Measurements from ENCODE around the gene ARL5C.
"Not testable (repeated sequence)": the region's sequence is repeated elsewhere in the genome, so short reads cannot be mapped to it uniquely, and the experiment has no call there.

The ARL5C gene

DNA sequence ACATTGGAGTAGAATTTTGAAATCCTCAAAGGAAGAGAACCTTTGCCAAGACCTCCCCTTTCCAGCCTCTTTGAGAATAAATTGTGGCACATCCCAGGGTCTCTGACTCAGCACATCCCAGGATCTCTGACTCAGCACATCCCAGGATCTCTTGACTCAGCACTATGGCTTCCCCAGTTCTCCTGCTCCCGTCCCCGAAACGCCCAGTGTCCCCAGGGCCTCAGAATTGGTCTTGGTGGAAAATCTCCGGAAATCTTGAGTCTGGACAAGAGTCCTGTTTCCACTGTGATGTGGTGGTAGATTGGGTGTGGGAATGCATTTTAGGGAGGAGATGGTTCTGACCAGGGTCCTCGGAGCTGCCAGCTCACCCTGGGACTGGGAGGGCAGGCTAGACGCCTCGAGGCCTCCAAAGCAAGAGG is 33.8 kb downstream of the ARL5C start:
- TF ChIP-seq POLR2A (IDR thresholded peaks at IDR 0.05; ENCODE audit: low read depth, low read length) (no peak), TAF1 (IDR thresholded peaks at IDR 0.05; ENCODE audit: borderline replicate concordance, low read depth, low read length) (no peak), POLR2AphosphoS5 (IDR thresholded peaks at IDR 0.05; ENCODE audit: low read depth, low read length) (no peak)
- FAIRE-seq, result no peak
- no peak for DNase-seq (ENCODE audit: insufficient read length)

DNA sequence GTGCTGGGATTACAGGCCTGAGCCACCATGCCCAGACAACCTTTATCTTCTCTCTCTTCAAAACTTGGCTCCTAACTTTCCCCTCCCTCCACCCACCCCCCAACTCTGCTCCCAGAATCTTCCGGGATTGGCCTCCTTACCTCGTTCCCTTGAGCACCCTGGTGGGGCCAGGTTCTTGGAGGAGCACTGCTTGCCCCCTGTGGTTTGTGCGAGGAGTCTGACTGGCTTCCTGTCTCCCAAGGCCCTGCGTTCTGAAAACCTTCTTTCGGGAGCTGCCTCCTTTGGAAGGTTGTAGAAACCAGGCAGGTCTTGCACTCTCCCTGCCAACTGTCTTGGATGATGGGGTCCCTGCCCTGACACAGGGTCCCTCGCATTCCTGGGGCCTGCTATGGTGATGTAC is 34.3 kb downstream of the ARL5C start:
- TF ChIP-seq TAF1 (IDR thresholded peaks at IDR 0.05; ENCODE audit: borderline replicate concordance, low read depth, low read length) (no peak), POLR2AphosphoS5 (IDR thresholded peaks at IDR 0.05; ENCODE audit: low read depth, low read length) (no peak), POLR2A (IDR thresholded peaks at IDR 0.05; ENCODE audit: low read depth, low read length) (no peak)
- FAIRE-seq (no peak), DNase-seq (ENCODE audit: insufficient read length) (no peak)

DNA sequence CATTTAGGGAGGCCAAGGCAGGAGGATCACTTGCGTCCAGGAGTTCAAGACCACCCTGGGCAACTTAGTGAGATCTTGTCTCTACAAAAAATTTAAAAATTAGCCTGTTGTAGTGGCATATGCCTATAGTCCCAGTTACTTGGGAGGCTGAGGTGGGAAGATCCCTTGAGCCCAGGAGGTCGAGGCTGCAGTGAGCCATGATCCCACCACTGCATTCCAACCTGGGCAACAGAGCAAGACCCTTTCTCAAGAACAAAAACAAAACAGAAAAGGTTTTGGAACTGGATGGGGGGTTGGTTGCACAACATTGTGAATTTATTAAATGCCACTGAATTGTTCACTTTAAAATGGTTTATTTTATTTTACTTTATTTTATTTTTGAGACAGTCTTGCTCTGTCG is 35.8 kb downstream of the ARL5C start:
- TF ChIP-seq POLR2A (IDR thresholded peaks at IDR 0.05; ENCODE audit: low read depth, low read length), result no peak
- no peak for TF ChIP-seq POLR2AphosphoS5 (IDR thresholded peaks at IDR 0.05; ENCODE audit: low read depth, low read length)
- TF ChIP-seq TAF1 (IDR thresholded peaks at IDR 0.05; ENCODE audit: borderline replicate concordance, low read depth, low read length), result no peak
- no peak for FAIRE-seq
- DNase-seq (ENCODE audit: insufficient read length), result no peak

DNA sequence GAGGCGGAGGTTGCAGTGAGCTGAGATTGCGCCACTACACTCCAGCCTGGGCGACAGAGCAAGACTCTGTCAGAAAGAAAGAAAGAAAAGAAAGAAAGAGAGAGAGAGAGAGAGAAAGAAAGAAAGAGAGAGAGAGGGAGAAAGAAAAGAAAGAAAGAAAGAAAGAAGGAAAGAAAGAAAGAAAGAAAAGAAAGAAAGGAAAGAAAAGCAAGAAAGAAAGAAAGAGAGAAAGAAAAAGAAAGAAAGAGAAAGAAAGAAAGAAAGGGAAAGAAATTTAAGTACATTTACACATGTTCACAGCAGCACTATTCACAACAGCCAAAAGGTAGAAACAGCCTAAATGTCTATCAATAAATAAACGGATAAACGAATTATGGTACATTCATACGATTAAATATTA is 36.4 kb downstream of the ARL5C start:
- DNase-seq (ENCODE audit: insufficient read length); FAIRE-seq: not testable (repeated sequence)

DNA sequence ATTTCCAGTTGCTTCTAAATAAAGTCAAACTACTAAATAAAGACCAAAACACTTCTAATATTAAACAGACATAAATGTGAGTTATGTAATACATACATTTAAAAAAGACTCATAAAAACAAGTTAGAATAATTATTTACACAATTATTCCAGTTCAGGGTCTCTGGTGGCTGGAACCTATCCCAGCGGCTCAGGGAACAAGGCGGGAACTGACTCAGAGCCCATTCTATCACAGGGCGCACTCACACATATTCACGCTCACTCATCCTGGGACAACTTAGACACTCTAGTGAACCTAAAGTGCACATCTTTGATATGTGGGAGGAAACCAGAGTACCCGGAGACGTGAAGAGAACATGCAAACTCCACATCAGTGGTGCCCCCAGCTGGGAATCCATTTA is 39.5 kb downstream of the ARL5C start:
- DNase-seq (ENCODE audit: insufficient read length) (no peak), FAIRE-seq (no peak)
- TF ChIP-seq POLR2AphosphoS5 (IDR thresholded peaks at IDR 0.05; ENCODE audit: low read depth, low read length) (no peak), POLR2A (IDR thresholded peaks at IDR 0.05; ENCODE audit: low read depth, low read length) (no peak), TAF1 (IDR thresholded peaks at IDR 0.05; ENCODE audit: borderline replicate concordance, low read depth, low read length) (no peak)

DNA sequence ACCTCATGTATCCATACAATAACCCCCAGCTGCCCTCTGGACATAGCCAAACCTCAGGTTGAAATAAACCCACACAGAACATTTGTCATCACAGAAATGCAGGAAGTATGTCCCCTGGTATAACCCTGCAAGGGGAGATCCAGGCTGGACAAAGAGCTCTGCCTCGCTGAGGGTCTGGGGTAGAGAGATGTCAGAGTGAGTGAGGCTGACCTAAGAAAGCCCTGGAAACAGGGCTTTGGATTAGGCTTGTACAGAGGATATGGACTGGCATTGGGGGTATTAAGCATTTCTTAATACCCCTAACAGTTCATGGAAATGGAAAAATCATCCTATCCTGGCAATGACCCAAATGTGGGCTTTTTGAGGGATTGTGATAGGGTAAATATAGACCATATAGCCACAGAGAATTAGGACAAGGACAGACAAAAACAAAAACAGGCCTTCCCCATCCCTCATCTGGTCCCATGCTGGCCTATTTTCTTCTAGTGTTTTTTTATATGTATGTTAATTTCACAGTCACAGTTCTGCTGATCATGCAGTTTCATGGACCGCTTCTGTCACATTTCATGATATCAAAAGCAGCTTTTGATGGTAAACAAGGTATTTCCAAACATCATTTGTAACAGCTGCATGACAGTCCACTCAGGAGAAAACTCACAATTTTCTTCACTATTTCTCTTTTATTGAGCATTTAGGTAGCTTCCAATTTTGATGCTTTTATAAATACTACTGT is 40.7 kb downstream of the ARL5C start:
- TF ChIP-seq TAF1 (IDR thresholded peaks at IDR 0.05; ENCODE audit: borderline replicate concordance, low read depth, low read length) (no peak), POLR2A (IDR thresholded peaks at IDR 0.05; ENCODE audit: low read depth, low read length) (no peak), POLR2AphosphoS5 (IDR thresholded peaks at IDR 0.05; ENCODE audit: low read depth, low read length) (no peak)
- FAIRE-seq, result no peak

DNA sequence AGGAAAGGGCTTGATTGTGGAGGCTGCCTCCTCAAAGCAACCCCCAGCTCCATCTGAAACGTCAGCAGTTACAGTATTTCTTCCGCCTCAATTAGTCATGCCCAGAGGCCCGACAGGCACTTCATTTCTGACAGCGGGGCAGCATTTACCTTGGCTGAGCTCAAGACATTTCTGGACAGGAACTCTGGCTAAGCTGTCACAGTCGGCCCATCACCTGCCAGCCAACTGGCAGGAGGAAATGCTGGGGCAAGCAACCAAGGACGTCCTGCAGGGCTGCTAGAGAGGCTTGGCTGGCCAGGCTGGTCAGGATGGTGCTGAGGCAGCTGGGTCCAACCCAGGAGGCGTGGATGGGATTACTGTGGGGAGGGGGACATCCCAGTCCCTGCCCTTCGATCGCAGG is 42.3 kb downstream of the ARL5C start:
- DNase-seq (ENCODE audit: insufficient read length), result no peak
- no peak for TF ChIP-seq POLR2AphosphoS5 (IDR thresholded peaks at IDR 0.05; ENCODE audit: low read depth, low read length)
- no peak for FAIRE-seq

More for the DNA sequence above, 40.7 kb downstream of the ARL5C start:
- no peak for DNase-seq (ENCODE audit: insufficient read length)

DNA sequence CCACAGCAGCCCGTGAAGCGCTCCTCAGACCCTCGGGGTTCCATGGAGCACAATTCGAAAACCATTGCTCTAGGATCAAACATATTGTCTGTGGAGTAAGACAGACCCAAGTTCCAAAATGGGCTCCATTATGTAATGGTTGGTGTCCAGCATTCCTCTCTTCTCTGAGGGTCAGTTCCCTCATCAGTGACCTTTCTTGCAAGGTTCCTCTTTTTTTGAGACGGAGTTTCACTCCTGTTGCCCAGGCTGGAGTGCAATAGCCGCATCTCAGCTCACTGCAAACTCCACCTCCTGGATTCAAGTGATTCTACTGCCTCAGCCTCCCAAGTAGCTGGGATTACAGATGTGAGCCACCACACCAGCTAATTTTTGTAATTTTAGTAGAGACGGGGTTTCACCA is 43.0 kb downstream of the ARL5C start:
- no peak for DNase-seq (ENCODE audit: insufficient read length)
- TF ChIP-seq POLR2A (IDR thresholded peaks at IDR 0.05; ENCODE audit: low read depth, low read length) (no peak), TAF1 (IDR thresholded peaks at IDR 0.05; ENCODE audit: borderline replicate concordance, low read depth, low read length) (no peak), POLR2AphosphoS5 (IDR thresholded peaks at IDR 0.05; ENCODE audit: low read depth, low read length) (no peak)
- no peak for FAIRE-seq

DNA sequence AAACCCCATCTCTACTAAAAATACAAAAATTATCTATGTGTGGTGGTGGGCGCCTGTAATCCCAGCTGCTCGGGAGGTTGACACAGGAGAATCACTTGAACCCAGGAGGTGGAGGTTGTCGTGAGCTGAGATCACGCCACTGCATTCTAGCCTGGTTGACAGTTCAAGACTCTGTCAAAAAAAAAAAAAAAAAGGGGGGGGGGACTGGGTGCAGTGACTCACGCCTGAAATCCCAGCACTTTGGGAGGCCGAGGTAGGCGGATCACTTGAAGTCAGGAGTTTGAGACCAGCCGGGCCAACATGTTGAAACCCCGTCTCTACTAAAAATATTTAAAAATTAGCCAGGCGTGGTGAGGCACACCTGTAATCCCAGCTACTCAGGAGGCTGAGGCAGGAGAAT is 44.0 kb downstream of the ARL5C start:
- not testable (repeated sequence) for FAIRE-seq; DNase-seq (ENCODE audit: insufficient read length)

DNA sequence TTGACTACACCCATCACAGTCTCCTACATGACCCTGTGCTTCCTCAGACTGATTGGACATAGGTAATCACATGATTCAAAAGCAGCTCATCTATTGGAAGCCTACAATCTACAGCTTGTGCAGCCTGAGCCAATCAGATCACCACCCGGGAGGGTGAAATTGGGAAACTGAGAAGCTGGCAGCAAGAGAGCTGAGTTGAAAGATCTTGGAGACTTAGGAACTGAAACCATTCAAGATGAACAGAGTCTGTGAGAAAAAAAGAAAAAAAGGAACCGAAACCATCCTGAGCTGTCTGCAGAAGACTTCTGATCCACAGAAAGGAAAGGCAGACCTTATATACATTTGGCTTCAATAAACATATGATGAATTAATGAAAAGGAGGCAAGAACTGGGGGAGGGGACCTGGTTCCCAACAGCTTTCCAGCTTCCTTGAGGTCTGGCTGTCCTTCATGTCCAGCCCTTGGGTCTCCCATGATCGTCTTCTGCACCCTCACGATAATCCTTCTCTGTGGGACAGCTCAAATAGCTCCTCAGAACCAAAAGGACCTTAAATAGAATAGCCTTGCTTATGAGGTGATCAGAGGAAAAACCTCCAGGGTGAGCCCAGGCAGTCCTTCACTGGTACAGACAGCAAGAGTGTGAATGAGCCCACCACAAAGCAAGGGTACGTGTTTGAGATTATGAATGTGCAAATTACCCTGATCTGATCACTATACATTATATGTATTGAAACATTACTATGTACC is 47.1 kb downstream of the ARL5C start:
- TF ChIP-seq TAF1 (IDR thresholded peaks at IDR 0.05; ENCODE audit: borderline replicate concordance, low read depth, low read length) (no peak), POLR2AphosphoS5 (IDR thresholded peaks at IDR 0.05; ENCODE audit: low read depth, low read length) (no peak), POLR2A (IDR thresholded peaks at IDR 0.05; ENCODE audit: low read depth, low read length) (no peak)
- DNase-seq (ENCODE audit: insufficient read length) (peak; percentile 45), FAIRE-seq (peak; percentile 96)

DNA sequence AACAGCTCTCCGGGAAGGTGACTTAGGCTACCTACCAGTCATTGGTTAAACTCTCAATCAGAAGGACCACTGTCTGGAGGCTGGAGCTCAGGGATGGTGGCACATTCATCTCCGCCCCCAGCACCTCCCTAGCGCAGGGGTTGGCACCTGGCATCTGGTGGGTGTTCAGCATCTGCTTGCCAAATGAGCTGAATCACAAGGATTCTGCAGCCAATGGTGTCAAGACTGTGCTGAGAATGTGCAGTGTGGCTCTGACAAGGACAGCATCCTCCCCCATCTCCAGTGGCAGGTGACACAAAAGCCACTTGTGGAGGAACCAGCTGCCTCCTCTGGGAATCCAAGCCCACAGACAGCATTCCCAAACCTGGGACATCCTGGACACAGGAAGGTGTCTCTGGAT is 49.7 kb downstream of the ARL5C start:
- DNase-seq (ENCODE audit: insufficient read length) (no peak), FAIRE-seq (no peak)

DNA sequence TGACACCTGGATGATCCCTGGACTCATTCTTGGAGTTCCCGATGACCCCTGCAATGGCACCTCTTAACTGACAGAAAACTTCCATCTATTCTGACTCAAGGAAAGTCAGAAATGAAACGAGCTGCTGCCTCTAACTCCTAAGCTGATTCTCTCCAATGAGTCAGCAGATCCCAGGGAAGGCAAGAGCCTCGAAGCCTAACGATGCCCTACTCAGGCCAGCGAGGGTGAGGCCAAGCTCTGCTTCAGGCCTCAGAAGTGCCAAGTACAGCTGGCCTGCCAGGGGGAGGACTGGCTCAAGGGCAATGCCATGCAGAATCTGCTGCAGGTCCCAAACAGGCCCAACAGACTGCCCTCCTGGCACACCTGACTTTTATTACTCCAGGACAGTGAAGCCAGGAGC is 50.8 kb downstream of the ARL5C start:
- DNase-seq (ENCODE audit: insufficient read length) (no peak), FAIRE-seq (no peak)
- TF ChIP-seq POLR2AphosphoS5 (IDR thresholded peaks at IDR 0.05; ENCODE audit: low read depth, low read length), result no peak
- TF ChIP-seq TAF1 (IDR thresholded peaks at IDR 0.05; ENCODE audit: borderline replicate concordance, low read depth, low read length), result no peak
- TF ChIP-seq POLR2A (IDR thresholded peaks at IDR 0.05; ENCODE audit: low read depth, low read length), result no peak

More for the DNA sequence above, 49.7 kb downstream of the ARL5C start:
- TF ChIP-seq POLR2A (IDR thresholded peaks at IDR 0.05; ENCODE audit: low read depth, low read length) (no peak), TAF1 (IDR thresholded peaks at IDR 0.05; ENCODE audit: borderline replicate concordance, low read depth, low read length) (no peak), POLR2AphosphoS5 (IDR thresholded peaks at IDR 0.05; ENCODE audit: low read depth, low read length) (no peak)

All from GM12892 (cell line).